GM18867 (cell line): Measurements from ENCODE around the gene PCDH19.

ENCODE experiments used
- ATAC-seq: cut with Tn5 transposase; IDR thresholded peaks from one replicate; pipeline ENCODE4 v1.9.1; 2021; ENCODE audit warnings: mild to moderate bottlenecking, moderate library complexity; ENCODE audit not compliant: unreplicated experiment

The PCDH19 gene

GRCh38 chrX:100315566-100315965, 94.5 kb downstream of the PCDH19 start:
- ATAC-seq = no peak

DNA sequence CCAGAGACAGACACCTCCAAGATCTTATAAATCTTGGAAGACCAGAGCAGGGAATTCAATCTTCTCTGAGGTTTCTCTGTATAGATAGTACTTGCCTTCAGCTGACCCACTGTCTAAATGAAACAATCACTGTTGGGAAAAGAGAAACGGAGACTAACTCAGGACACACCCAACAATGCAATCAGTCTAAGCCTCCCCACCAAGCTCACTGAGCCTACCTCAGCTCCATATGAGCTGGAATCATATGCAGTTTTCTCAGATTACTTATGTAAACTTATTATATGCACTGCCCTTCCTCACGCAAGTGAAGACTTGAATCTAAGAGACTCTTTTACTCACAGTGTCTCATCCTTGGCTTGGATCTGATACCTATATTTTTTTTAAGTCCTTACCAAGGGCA, 110.5 kb downstream of the PCDH19 start:
- no peak for ATAC-seq

GRCh38 chrX:100297728-100298127, 112.3 kb downstream of the PCDH19 start:
- no peak for ATAC-seq

DNA sequence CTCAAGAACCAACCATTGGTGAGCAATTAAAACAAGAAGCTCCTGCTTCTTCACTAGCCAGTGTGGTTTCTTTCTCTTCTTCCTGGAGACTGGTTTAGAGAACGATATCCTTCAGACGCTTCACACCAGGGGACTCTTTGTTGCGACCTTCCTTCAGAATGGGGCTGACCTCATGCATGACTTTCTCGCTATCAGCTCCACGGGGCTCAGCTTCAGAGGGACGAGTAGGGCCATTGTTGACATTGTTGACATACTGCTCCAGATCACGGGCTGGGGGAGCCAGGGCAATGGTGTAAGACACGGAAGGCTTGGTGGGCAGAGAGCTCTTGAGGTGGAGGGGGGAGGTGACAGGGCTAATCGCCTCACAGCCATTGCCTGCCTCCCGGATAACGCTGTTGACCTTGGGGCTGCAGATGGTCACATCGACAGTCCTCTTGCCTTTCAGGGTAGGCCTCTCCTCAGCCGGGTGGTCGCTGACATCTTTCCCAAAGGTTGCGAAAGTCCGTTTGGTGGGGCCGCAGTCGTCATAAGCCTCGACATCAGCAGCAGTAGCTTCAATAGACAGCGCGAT, 113.8 kb downstream of the PCDH19 start:
- no peak for ATAC-seq

DNA sequence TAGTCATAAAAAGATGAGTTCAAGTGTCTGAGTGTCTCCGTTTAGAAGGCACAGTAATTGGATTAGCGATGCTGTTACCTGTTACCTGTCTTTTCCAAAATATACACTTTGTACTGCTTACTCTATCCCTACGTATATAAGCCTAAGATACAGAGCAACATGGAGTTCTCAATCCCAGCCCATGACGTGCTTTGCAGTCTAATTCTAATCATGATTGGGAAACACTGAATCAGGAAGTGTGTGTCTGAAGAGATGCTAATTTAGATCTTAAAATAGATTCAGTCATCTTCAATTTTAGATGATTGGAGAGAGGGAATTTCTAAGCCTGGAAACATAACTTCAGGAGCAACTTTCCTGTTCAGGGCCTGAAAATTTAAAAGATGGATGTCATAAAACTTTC, 115.1 kb downstream of the PCDH19 start:
- no peak for ATAC-seq

GRCh38 chrX:100289066-100289558, 121.0 kb downstream of the PCDH19 start:
- no peak for ATAC-seq

DNA sequence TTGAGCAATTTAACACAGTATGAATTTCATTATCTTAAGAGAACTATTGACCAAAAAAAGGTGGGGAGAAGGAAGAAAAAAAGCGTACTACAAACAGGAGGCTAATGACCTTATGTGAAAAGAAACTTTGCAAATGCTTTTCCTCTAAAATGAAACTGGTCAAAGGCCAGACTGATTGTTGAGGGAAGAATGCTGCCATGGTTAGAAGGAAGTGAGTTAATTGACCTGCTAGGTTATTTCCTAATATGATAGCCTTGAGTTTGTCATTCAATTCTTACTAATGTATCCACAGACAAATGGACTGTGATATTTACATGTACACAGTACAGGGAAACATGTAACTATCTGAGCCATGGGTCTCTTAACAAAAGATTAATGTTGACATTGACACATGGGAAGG, 132.8 kb downstream of the PCDH19 start:
- ATAC-seq = no peak

- ATAC-seq = no peak
Observed at GRCh38 chrX:100274916-100275315, 135.2 kb downstream of the PCDH19 start.

DNA sequence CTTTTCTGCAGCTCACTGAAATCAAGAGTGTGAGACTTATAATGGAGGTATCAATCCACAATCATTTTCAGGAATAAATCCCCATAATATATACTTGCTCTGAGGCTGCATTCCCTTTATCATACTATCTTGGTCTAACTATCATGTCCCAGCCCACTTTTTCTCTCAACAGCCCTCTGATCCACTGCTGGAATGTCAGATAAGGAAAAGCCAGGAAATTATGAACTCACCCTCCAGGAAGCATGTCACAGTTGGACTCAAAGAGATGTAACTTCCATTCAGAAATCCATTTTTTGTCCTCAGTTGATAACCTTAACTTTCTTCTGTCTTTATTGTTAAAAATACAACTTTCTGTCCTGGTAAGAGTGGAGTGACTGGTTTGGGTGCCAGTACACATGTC, 144.9 kb downstream of the PCDH19 start:
- no peak for ATAC-seq

GRCh38 chrX:100264200-100264599, 145.9 kb downstream of the PCDH19 start:
- peak; percentile 91 for ATAC-seq

- peak; percentile 26 for ATAC-seq
Observed at GRCh38 chrX:100263650-100264049, 146.4 kb downstream of the PCDH19 start.

DNA sequence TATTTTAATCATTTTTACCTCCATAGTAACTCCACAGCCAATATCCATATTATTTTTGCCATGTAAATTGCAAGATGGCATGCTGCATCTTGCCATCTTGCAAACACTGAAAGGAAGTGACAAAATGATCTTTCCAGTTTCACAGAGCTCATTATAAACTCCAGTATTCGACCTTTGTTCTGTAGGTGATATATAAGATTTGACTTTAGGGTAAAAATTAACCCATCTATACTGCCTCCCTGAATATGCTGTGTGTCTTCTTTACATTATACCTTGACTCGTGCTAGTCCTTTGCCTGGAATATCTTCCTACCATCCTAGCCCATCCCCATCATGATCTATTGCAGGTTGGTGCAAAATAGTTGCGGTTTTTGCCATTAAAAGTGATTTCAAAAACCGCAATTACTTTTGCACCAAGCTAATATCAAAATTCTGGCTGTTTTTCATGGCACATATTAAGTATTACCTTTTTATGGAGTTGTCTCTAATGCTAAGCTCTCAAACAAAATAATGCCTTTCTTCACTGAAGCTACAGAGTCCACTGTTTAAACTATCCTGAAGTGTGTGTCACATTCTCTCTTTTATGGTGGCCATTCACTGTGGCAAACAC, 161.1 kb downstream of the PCDH19 start:
- no peak for ATAC-seq

DNA sequence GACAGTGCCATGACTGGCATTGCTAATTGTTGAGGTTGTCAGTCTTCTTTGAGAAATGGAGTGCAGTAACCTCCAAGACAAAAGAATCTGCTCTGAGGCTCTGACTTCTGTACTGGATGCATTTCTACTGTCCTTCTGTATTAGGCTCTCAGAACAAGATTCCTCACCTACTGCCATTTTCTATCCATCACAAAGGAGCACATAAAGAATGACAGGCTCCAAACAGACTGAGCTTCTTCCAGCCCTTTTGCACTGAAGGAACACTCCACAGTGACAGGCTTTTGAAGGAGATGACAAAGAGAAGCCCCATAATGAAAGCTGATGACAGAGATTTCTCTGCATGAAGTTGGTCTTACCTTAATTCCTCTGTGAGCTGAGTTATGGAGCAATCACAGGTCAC, 162.2 kb downstream of the PCDH19 start:
- no peak for ATAC-seq

GRCh38 chrX:100244681-100245080, 165.4 kb downstream of the PCDH19 start:
- no peak for ATAC-seq
